ENCODE results near the gene KRT76.

KRT76 gene

DNA sequence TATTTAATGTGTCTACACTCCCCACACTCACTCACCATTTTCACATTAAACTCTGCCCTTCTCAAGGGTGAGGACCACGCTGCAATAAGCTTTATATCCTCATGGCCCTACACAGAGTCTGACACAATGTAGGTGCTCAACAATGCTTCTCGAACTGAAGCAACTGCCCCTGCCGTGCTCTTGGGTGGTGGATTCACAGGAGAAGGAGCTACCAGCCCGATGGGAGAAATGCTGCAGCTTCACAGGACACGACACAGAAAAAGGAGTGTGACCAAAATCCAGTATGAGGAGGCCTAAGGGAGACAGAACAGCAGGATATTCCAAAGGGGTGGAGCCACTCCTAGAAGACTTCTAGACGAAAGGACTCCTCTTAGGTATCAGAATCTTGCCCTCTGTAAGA, 25.3 kb upstream of the KRT76 start:
- Histone ChIP-seq H3K4me3 (ENCODE audit: low read length) (no peak overlapping the region), H3K27me3 (ENCODE audit: insufficient read depth, low read length) (no peaks in the 10 kb centered on the region), H3K4me1 (ENCODE audit: insufficient read depth, low read length) (peaks cover 18% of the 10 kb centered on the region), H3K9ac (ENCODE audit: low read depth, low read length) (no peak overlapping the region), H3K27ac (ENCODE audit: low read depth, low read length) (no peak overlapping the region), H3K9me3 (ENCODE audit: insufficient read depth, low read depth, low read length) (no peaks in the 10 kb centered on the region), H3K36me3 (ENCODE audit: insufficient read depth, low read length) (no peaks in the 10 kb centered on the region)
- WGBS: 82% methylated on average over 6 of the region's 6 CpGs

DNA sequence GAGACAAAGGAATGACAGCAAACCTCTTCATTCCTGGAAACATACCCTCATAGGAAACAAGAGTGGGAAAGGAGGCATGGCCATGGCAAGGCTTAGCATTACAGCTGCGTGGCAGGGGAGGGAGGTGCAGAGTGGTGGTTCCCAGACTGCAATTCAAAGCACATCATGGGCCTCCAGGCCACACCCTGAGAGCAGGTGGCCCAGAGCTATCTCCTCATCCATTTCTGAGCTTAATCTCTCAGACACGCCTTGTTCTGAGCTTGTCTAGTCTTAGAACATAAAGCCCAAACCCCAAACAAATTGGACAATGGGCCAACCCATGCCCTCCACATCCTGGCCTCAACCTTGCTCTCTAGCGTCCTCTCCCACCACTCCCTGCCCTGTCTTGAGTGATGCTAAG, 24.6 kb upstream of the KRT76 start:
- Histone ChIP-seq H3K9me3 (ENCODE audit: insufficient read depth, low read depth, low read length) (no peaks in the 10 kb centered on the region), H3K36me3 (ENCODE audit: insufficient read depth, low read length) (no peaks in the 10 kb centered on the region), H3K4me1 (ENCODE audit: insufficient read depth, low read length) (peaks cover 18% of the 10 kb centered on the region), H3K27ac (ENCODE audit: low read depth, low read length) (no peak overlapping the region), H3K4me3 (ENCODE audit: low read length) (no peak overlapping the region), H3K27me3 (ENCODE audit: insufficient read depth, low read length) (no peaks in the 10 kb centered on the region), H3K9ac (ENCODE audit: low read depth, low read length) (no peak overlapping the region)
- WGBS: 82% methylated on average over 3 of the region's 3 CpGs

DNA sequence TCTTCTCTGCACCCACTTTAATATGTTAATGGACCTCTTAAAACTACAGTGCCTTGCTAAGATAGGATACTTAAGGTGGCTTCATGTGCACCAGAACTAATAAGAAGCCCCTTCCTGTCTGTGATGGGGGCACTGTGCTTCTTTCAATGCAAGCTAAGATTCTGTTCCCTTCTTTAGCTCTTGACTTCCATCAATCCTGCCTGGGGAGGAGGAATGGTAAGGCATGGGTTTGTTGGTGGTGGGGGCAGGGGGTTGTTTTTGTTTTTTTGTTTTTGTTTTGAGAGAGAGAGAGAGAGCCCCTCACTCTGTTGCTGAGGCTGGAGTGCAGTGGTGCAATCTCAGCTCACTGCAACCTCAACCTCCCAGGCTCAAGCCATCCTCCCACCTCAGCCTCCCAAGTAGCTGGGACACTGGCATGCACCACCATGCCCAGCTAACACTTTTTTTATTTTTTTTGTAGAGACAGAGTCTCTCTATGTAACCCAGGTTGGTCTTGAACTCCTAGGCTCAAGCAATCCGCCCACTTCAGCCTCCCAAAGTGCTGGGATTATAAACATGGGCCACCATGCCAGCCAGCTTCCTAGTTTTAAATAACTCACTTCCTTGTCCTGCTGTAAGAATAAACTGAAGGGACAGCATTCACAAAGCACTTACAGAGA, 23.2 kb upstream of the KRT76 start:
- Histone ChIP-seq H3K27me3 (ENCODE audit: insufficient read depth, low read length) (no peaks in the 10 kb centered on the region), H3K9me3 (ENCODE audit: insufficient read depth, low read depth, low read length) (no peaks in the 10 kb centered on the region), H3K9ac (ENCODE audit: low read depth, low read length) (no peak overlapping the region), H3K4me1 (ENCODE audit: insufficient read depth, low read length) (peaks cover 17% of the 10 kb centered on the region), H3K4me3 (ENCODE audit: low read length) (no peak overlapping the region), H3K36me3 (ENCODE audit: insufficient read depth, low read length) (no peaks in the 10 kb centered on the region), H3K27ac (ENCODE audit: low read depth, low read length) (no peak overlapping the region)
- 93% methylated on average over 1 of the region's 1 CpG for WGBS

DNA sequence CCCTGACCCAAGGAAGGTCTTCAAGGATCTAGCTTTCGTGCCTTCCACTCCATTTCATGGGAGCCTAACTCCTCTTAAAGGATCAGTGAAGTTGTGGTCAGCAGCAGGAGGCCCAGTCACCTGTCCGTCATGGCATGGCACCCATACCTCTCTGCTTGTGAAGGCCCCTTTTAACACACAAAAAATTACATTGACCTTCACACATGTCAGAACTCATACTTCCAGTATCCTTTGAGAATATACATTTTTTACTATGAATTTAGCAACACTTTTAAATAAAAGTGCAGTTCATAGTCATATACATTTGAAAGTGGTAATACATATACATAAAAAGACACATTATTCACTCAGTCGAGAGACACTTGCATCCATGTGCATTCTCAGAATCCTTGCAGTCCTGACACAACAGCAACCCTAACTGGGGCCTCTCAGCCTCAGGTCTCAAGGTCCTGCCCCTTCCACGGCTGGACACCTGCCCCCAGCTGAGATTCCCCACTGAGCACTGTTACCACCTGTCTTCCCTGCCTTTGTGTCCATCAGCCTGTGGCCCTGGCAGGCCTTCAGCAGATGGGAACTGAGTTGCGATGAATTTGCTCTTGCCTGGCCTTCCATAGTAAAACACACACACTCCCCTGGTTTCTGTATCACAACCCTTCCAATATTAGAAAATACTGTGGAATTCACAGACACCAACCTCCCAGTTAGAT, 22.5 kb upstream of the KRT76 start:
- no peak overlapping the region for H3K9ac ChIP-seq (ENCODE audit: low read depth, low read length)
- H3K36me3 ChIP-seq (ENCODE audit: insufficient read depth, low read length): no peaks in the 10 kb centered on the region
- no peaks in the 10 kb centered on the region for H3K9me3 ChIP-seq (ENCODE audit: insufficient read depth, low read depth, low read length)
- peaks cover 14% of the 10 kb centered on the region; the same call in 1 of the 2 replicates for H3K4me1 ChIP-seq (ENCODE audit: insufficient read depth, low read length)
- H3K27me3 ChIP-seq (ENCODE audit: insufficient read depth, low read length): no peaks in the 10 kb centered on the region
- no peak overlapping the region for H3K4me3 ChIP-seq (ENCODE audit: low read length)
- H3K27ac ChIP-seq (ENCODE audit: low read depth, low read length): no peak overlapping the region
- WGBS: 74% methylated on average over 5 of the region's 5 CpGs

DNA sequence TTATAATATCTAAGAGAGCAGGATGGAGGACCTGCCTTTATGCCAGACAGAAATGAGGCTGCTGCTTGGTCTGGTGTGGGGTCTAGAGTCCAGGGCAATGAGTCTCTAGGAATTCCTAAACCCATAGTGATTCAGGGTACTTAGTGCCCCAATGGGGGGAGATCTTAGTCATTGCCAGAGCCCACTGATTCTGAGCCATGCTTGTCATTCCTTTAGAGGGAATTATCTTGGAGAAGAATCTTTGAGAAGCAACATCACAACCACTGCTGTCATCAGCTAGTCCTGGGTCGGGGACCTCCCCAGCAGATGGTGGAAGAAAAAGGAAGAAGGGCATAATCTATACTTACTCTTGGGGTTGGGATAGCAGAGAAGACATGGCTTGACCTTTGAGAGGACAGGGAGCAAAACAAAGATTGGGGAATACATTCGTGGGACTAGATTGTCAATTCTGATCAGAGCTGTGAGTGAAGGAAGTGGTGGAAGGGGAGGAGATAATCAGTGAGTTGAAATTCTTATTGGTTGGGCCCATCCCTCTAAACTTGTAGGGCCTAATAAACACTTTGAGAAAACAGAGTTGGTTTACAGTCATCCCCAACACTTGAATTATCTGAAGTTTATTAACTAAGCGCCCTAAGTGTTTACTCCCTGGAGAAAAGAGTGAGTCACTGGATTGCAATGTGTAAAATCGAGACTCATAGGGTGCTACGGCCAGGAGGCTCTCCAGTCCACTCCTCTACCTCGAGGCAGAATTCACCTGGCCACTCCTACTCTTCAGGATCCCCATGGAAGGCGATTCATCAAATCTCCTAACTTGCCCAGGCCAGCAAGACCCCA, 21.7 kb upstream of the KRT76 start:
- no peaks in the 10 kb centered on the region for H3K27me3 ChIP-seq (ENCODE audit: insufficient read depth, low read length)
- H3K9ac ChIP-seq (ENCODE audit: low read depth, low read length): no peak overlapping the region
- no peaks in the 10 kb centered on the region for H3K36me3 ChIP-seq (ENCODE audit: insufficient read depth, low read length)
- H3K27ac ChIP-seq (ENCODE audit: low read depth, low read length): no peak overlapping the region
- no peaks in the 10 kb centered on the region for H3K9me3 ChIP-seq (ENCODE audit: insufficient read depth, low read depth, low read length)
- peaks cover 14% of the 10 kb centered on the region; the same call in 1 of the 2 replicates for H3K4me1 ChIP-seq (ENCODE audit: insufficient read depth, low read length)
- WGBS: 73% methylated on average over 7 of the region's 7 CpGs
- no peak overlapping the region for H3K4me3 ChIP-seq (ENCODE audit: low read length)

DNA sequence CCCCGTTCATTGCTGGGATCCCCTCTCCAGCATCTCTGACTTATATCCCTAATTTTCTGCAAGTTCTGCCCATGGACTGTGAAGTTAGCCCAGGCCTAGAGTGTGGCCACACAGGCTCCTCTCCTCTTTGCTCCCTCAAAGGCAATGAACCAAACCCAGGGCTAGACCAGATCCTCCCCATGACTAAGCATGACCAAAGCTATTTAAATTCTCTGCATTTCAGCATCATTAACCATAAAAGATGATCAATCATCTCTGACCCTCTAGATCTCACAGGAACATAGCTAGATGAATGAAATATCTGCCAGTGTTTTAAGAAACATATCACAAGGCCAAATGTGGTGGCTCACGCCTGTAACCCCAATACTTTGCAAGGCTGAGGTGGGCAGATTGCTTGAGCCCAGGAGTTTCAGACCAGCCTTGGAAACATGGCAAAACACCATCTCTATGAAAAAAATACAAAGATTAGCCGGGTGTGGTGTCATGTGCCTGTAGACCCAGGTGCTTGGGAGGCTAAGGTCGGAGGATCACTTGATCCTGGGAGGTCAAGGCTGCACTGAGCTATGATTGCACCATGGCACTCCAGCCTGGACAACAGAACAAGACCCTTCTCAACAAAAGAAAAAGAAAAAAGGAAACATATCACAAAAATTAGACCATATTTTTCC, 21.0 kb upstream of the KRT76 start:
- Histone ChIP-seq H3K27ac (ENCODE audit: low read depth, low read length) (no peak overlapping the region), H3K27me3 (ENCODE audit: insufficient read depth, low read length) (no peaks in the 10 kb centered on the region), H3K9ac (ENCODE audit: low read depth, low read length) (no peak overlapping the region), H3K4me3 (ENCODE audit: low read length) (no peak overlapping the region), H3K4me1 (ENCODE audit: insufficient read depth, low read length) (peaks cover 14% of the 10 kb centered on the region; the same call in 1 of the 2 replicates), H3K9me3 (ENCODE audit: insufficient read depth, low read depth, low read length) (no peaks in the 10 kb centered on the region), H3K36me3 (ENCODE audit: insufficient read depth, low read length) (no peaks in the 10 kb centered on the region)
- WGBS: 94% methylated on average over 4 of the region's 4 CpGs

DNA sequence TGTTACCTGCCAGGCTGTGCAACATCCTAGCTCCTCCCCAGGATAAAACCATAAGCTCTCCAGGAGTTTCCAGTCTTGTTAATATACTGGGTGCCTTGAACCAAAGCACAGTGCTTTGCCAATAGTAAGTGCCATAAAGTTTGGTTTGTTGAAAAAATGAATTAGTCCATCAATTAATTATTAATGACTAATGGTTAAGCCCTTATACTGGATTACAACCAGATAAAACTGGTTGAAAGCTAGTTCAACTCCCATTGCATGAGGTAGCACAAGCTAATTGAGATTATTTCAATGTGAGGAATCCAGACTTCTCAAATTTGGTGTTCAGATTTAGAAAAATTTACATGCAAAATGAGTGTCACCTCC, 20.4 kb upstream of the KRT76 start:
- Histone ChIP-seq H3K4me1 (ENCODE audit: insufficient read depth, low read length) (peaks cover 14% of the 10 kb centered on the region; the same call in 1 of the 2 replicates), H3K27me3 (ENCODE audit: insufficient read depth, low read length) (no peaks in the 10 kb centered on the region), H3K9me3 (ENCODE audit: insufficient read depth, low read depth, low read length) (no peaks in the 10 kb centered on the region), H3K27ac (ENCODE audit: low read depth, low read length) (no peak overlapping the region), H3K9ac (ENCODE audit: low read depth, low read length) (no peak overlapping the region), H3K4me3 (ENCODE audit: low read length) (no peak overlapping the region), H3K36me3 (ENCODE audit: insufficient read depth, low read length) (no peaks in the 10 kb centered on the region)

DNA sequence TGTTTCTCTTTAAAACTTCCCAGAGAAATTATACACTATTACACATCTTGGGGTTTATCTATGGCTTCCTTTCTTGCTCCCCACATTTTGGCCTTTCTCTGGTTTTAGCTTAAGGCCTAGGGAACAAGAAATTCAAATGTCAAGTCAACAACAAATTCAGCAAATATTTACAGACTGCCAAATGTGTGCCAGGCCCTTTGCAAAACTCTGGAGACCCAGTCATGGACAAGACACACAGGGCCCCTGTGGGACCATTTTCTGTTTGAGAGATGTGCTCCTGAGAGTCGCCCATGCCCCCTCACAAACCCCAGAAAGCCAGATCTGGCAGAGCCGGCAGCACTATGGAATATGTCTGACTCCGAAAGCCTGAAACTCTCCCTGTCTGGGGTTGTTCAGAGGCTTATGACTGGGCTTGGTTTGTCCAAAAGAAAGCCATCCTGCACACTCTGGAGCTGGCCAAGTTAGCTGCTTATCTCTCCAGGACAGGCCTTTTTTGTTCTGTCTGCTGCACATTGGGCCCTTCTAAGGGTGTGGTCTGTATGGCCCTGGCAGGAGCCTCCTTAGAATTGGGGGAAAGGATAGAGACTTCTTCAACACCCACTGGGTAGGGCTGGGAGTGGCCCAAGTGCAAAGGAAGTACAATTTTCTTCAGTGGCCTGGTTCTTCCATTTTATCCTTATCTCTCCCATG, 19.8 kb upstream of the KRT76 start:
- Histone ChIP-seq H3K4me1 (ENCODE audit: insufficient read depth, low read length) (peaks cover 14% of the 10 kb centered on the region; the same call in 1 of the 2 replicates), H3K27me3 (ENCODE audit: insufficient read depth, low read length) (no peaks in the 10 kb centered on the region), H3K4me3 (ENCODE audit: low read length) (no peak overlapping the region), H3K27ac (ENCODE audit: low read depth, low read length) (no peak overlapping the region), H3K9ac (ENCODE audit: low read depth, low read length) (no peak overlapping the region), H3K36me3 (ENCODE audit: insufficient read depth, low read length) (no peaks in the 10 kb centered on the region), H3K9me3 (ENCODE audit: insufficient read depth, low read depth, low read length) (no peaks in the 10 kb centered on the region)
- 97% methylated on average over 3 of the region's 3 CpGs for WGBS

DNA sequence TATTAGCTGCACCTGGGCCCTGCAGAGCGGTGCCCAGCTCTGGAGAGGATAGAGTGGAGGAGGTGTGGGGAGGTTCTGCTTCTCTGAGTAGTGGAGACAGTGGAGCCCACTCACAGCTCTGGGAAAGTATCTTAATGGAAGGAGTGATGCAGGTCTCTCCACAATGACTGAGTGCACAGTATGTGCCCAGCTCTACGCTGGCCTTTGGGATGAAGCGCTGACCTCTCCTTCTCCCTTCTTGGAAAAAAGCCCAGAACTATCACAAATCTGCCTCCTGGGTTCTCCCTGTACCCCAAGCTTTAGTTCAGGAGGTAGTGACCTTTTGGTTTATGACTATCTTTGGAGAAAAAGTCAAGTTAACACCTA, 19.3 kb upstream of the KRT76 start:
- WGBS: 98% methylated on average over 3 of the region's 3 CpGs
- Histone ChIP-seq H3K27ac (ENCODE audit: low read depth, low read length) (no peak overlapping the region), H3K9ac (ENCODE audit: low read depth, low read length) (no peak overlapping the region), H3K4me3 (ENCODE audit: low read length) (no peak overlapping the region), H3K36me3 (ENCODE audit: insufficient read depth, low read length) (no peaks in the 10 kb centered on the region), H3K4me1 (ENCODE audit: insufficient read depth, low read length) (peaks cover 14% of the 10 kb centered on the region; the same call in 1 of the 2 replicates), H3K27me3 (ENCODE audit: insufficient read depth, low read length) (no peaks in the 10 kb centered on the region), H3K9me3 (ENCODE audit: insufficient read depth, low read depth, low read length) (no peaks in the 10 kb centered on the region)

DNA sequence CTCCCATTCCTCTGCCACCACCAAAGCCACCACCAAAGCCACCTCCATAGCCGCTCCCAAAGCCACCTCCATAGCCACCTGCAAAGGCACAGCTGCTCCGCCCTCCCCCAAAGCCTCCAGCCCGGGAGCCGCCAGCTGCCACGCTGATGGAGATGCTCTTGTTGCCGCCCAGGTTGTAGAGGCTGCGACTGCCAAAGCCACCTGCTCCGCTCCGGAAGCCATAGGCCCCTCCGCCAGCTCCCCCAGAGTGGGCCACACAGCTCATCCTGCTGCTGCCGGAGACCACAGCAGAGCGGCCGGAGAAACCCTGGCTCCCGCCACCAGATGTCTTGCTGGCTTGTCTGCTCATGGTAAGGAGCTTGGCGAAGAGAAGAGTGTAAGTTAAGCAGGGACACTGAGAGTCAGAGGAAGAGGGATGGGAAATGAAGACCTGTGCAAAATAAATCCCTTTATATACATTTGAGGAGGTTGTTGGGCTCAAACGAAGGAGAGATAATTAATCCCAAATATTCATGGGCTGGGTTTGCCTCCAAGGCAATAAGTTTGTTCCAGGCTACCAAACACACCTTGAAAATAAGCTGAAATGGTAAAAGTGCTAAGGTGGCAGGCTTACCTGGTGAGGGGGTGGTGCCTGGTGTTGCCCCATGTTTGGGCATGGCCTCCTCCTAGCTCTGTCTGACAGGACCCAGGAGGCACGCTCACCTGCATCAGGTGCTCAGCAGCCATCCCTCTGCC, 18.7 kb upstream of the KRT76 start, which contains the start of gene KRT3:
Gene KRT3, minus strand, starts transcription at position 424 of the 735 bp plus-strand sequence. Its CDS starts 75 bp downstream, at position 349.
- WGBS: 92% methylated on average over 17 of the region's 17 CpGs
- no peaks in the 10 kb centered on the region for H3K27me3 ChIP-seq (ENCODE audit: insufficient read depth, low read length)
- no peak within 1 kb of the TSS for H3K9ac ChIP-seq (ENCODE audit: low read depth, low read length)
- no peaks in the 10 kb centered on the region for H3K36me3 ChIP-seq (ENCODE audit: insufficient read depth, low read length)
- no peak within 1 kb of the TSS for H3K4me3 ChIP-seq (ENCODE audit: low read length)
- H3K27ac ChIP-seq (ENCODE audit: low read depth, low read length): no peak within 1 kb of the TSS
- H3K9me3 ChIP-seq (ENCODE audit: insufficient read depth, low read depth, low read length): no peaks in the 10 kb centered on the region
- H3K4me1 ChIP-seq (ENCODE audit: insufficient read depth, low read length): peaks cover 13% of the 10 kb centered on the region; the same call in 1 of the 2 replicates
